HG03045 (cell line): ENCODE measurements around the gene COPB2.

Experiments
- ATAC-seq: cut with Tn5 transposase; IDR thresholded peaks from one replicate; pipeline ENCODE4 v1.9.1; 2021; ENCODE audit warnings: mild to moderate bottlenecking, moderate library complexity; ENCODE audit not compliant: unreplicated experiment

COPB2 gene

DNA sequence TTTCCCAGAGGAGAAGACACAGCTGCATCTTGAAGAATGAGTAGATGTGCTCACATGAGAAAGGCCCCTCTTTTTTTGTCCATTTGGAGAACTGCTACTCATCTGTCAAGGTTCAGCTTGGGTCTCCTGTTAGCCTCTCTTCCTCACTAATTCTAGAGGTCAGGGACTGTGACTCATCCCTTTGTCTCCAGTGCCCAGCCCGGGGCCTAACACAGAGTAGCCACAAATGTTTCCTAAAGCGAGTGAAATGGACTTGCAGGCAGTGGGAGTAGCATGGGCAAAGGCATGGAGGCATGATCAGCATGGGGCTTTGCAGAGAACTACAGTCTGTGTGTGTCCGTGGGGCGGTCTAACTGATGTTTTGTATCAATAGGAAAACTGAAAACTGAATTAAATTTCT, 79.6 kb downstream of the COPB2 start:
- no peak for ATAC-seq

DNA sequence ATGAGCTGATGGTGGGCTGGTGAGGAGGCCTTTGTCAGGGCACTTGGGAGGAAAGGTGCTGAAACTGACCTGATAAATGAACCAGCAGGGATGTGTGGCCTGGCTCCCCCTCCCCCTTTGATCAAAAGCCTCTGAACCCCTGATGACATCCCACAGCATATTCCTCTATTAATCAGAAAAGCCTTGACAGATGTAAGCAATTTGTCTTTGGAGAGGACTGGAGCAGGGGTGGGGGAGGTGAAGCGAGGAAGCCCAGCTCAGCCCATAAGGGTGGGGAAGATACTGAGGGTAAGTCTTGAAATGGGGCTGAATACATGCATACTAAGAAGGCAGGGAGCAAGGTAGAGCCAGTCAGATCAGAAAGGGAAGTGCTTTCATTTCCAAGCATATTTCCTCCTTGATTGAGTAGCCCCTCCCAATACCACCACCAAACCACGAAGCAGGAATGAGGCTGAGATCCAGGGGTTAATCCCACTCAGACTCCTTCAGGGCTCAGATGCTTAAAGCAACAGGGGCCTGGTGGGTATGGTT, 80.3 kb downstream of the COPB2 start:
- ATAC-seq, result no peak

DNA sequence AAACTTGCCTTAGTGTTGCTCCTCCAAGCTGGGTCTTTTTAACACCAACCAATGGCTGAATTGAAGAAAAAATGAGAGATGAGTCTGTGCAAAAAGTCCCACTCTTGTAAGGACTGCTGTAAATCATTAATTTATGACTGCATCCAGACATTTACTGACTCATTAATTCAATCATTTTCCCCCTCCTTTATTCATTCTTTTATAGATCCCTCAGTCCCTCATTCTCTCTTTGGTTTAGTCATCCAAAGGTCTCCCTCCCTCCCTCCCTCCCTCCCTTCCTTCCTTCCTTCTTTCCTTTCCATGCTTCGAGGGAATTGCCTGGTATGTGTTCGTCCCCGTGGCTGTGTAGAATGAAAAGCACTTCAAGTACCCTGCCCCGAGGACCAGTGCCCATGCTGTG, 80.9 kb downstream of the COPB2 start:
- ATAC-seq, result no peak

DNA sequence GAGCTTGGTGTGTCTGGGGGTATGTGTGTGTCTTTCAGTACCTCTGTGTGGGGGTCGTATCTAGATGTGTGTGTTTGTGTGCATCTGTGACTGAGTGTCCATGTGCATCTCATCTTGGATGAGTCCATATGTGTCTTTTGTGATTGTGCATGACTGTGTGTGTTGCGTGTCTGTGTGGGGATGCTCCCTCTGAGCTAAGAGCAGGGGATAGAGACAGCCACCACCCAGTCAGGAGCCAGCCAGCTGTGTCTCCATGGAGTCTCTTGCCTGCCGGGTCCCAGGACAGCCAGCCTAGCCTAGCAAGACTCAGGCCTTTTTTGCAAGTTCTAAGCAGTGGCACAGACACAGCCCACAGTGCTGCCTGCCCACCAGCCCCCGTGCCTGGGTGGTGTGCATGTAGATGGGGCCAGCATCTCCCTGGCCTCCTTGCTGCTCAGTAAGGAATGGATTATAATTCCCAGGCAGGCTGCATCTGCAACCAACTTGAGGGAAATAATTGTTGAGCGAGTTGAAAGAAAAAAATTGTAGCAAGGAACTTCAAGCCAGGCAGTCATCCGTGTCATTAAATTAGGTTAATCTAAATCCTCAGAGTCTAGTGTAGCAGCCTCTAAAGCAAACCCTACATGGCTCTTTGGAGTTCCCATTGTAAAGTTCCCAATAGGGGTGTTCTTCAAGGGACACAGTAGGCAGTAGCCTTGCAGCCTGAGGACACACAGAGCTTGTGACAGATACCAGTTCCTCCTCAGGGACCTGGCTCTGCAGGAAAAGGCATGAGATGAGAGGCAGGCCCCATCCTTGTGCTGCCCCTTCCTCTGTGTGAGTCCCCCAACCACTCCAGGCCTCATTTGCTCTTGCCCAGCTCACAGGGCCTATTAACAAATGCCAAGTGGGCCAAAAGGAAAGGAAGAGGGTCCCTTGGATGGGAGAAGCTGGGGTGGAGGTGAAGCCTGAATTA, 81.6 kb downstream of the COPB2 start:
- ATAC-seq, result no peak
